K562 (cell line): ENCODE measurements around the gene NEURL1. TPM values are rescaled to one million over a fixed set of nuclear protein-coding genes. Genes with fewer than 3 reads are reported as not detected.
A peak's percentile ranks its signal among the peaks of the same experiment; 100 is the strongest.

Experiments
- ARID2 ChIP-seq: fragments of 450-650 bp; IDR thresholded peaks from 2 replicates; pipeline ENCODE4 v1.6.1; 2017; ENCODE audit warnings: antibody characterized with exemption, mild to moderate bottlenecking
- ATF2 ChIP-seq: sonication (generic); formaldehyde crosslinking; IDR thresholded peaks from 2 replicates; pipeline ENCODE4 v1.8.1; 2022; ENCODE audit warnings: missing genetic modification reagents
- BCOR ChIP-seq: fragments of 450-650 bp; IDR thresholded peaks from 2 replicates; pipeline ENCODE4 v1.6.1; 2016
- FOXJ2 ChIP-seq: fragments of 200-800 bp; sonication (Bioruptor generic); IDR thresholded peaks from 2 replicates; pipeline ENCODE4 v1.6.1; 2016; ENCODE audit warnings: missing genetic modification characterization, missing compliant biosample characterization
- FOXK2 ChIP-seq, 2 experiments: fragments of 450-650 bp; IDR thresholded peaks in 1 of 2; conservative IDR thresholded peaks in 1 of 2; 2 replicates each; pipeline ENCODE4 v1.6.1; 2016; ENCODE audit warnings: low read depth in 2 of 2, mild to moderate bottlenecking in 1 of 2
- KDM1A ChIP-seq, 2 experiments: fragments of 450-650 bp; IDR thresholded peaks; 2 replicates each; pipeline ENCODE4 v1.6.1; 2016; ENCODE audit warnings: mild to moderate bottlenecking in 2 of 2
- MAZ ChIP-seq, 2 experiments: fragments of 450-650 bp in 1 of 2; sonication (generic) in 1 of 2; formaldehyde crosslinking; IDR thresholded peaks in 1 of 2; conservative IDR thresholded peaks in 1 of 2; 2 replicates each; pipeline versions ENCODE4 v1.4.0 to v1.5.0; 2020; ENCODE audit warnings: mild to moderate bottlenecking in 1 of 2, missing genetic modification reagents in 1 of 2
- MYC ChIP-seq, 2 experiments: fragments of 250-450 bp in 1 of 2; sonication (Bioruptor Pico) in 1 of 2; IDR thresholded peaks; 2 replicates each; pipeline versions ENCODE4 v1.5.1 to v1.6.1; 2012 to 2021; ENCODE audit warnings: low read depth in 2 of 2, borderline replicate concordance in 1 of 2, improper control_type of control experiment in 1 of 2, low read length in 1 of 2, mild to moderate bottlenecking in 1 of 2, moderate library complexity in 1 of 2
- NFE2 ChIP-seq: IDR thresholded peaks from 2 replicates; pipeline ENCODE4 v1.6.1; 2014; ENCODE audit warnings: antibody characterized with exemption, low read depth
- SMARCA5 ChIP-seq: fragments of 450-650 bp; IDR thresholded peaks from 2 replicates; pipeline ENCODE4 v1.6.1; 2016
- SMC3 ChIP-seq: conservative IDR thresholded peaks from 2 replicates; pipeline ENCODE4 v1.6.1; 2011; ENCODE audit warnings: low read depth, low read length, improper control_type of control experiment; ENCODE audit not compliant: insufficient read depth
- TCFL5 ChIP-seq: fragments of 250-450 bp; sonication (Bioruptor Pico); conservative IDR thresholded peaks from 2 replicates; pipeline ENCODE4 v1.6.1; 2021; ENCODE audit warnings: mild to moderate bottlenecking, moderate library complexity, matching md5 sums
- XRCC5 ChIP-seq: fragments of 200-400 bp; formaldehyde crosslinking; IDR thresholded peaks from 2 replicates; pipeline ENCODE4 v1.6.1; 2017; ENCODE audit warnings: low read depth, mild to moderate bottlenecking, low read length
- ZNF24 ChIP-seq: fragments of 450-650 bp; IDR thresholded peaks from 2 replicates; pipeline ENCODE4 v1.6.1; 2016
- ZNF354B ChIP-seq: fragments of 250-450 bp; sonication (Bioruptor Pico); IDR thresholded peaks from 2 replicates; pipeline ENCODE4 v1.4.0; 2020
- ZNF395 ChIP-seq: fragments of 200-800 bp; sonication (Bioruptor generic); IDR thresholded peaks from 2 replicates; pipeline ENCODE4 v1.6.1; 2017; ENCODE audit warnings: missing genetic modification characterization, missing compliant biosample characterization
- ZNF398 ChIP-seq: fragments of 250-450 bp; sonication (Bioruptor Pico); IDR thresholded peaks from 2 replicates; pipeline ENCODE4 v1.8.0; 2021; ENCODE audit warnings: moderate library complexity, mild to moderate bottlenecking, inconsistent platforms
- polyA plus RNA-seq, 8 experiments: library from polyadenylated mRNA; depleted of rRNA in 4 of 8; stranded (reverse) in 5 of 8; unstranded in 3 of 8; fragments of >200 nt; fragmentation: Nextera tagmentation in 2 of 8; fragmentation: Illumina TruSeq in 1 of 8; extraction: Ambion mirVana in 2 of 8; extraction: Trizol in 1 of 8; gene quantifications; 2 replicates each; pipeline versions ENCODE4 v1.2.1 to v1.2.3, GENCODE V29; 2011 to 2014; ENCODE audit warnings: inconsistent platforms in 1 of 8, missing spikeins in 1 of 8
- total RNA-seq, 7 experiments: library from RNA; depleted of rRNA in 6 of 7; stranded (reverse); fragments of >200 nt in 6 of 7; fragmentation: Illumina TruSeq in 2 of 7; extraction: Trizol in 2 of 7; gene quantifications; 2 replicates each; pipeline versions ENCODE4 v1.2.1 to v1.2.3, GENCODE V29; 2011 to 2021; ENCODE audit warnings: low replicate concordance in 1 of 7
- TF ChIP-seq, protein P1 (sequence below): sonication (generic); formaldehyde crosslinking; IDR thresholded peaks from 2 replicates; pipeline ENCODE4 v1.5.0; 2020; ENCODE audit warnings: missing genetic modification reagents
- TF ChIP-seq, protein P2 (sequence below): fragments of 450-650 bp; IDR thresholded peaks from 2 replicates; pipeline ENCODE4 v1.6.1; 2016; ENCODE audit warnings: mild to moderate bottlenecking
- TF ChIP-seq, protein P3 (sequence below): fragments of 250-450 bp; sonication (Bioruptor Pico); IDR thresholded peaks from 2 replicates; pipeline ENCODE4 v1.8.0; 2021; ENCODE audit warnings: borderline replicate concordance, mild to moderate bottlenecking, moderate library complexity; ENCODE audit not compliant: poor library complexity, severe bottlenecking

Gene NEURL1
- total and polyA plus RNA-seq, 9 of the 15 experiments (the other 6 are each of a cell fraction or from before 2014, with no cell fraction given), result 0.01 to 0.45 (median 0.16) TPM; not detected in 5

GRCh38 chr10:103481974-103482531 is 11.5 kb upstream of the NEURL1 start (continued):
- peak; percentile 82; the same call in 1 of the 2 replicates for TF ChIP-seq ARID2
- TF ChIP-seq, protein P1, sequence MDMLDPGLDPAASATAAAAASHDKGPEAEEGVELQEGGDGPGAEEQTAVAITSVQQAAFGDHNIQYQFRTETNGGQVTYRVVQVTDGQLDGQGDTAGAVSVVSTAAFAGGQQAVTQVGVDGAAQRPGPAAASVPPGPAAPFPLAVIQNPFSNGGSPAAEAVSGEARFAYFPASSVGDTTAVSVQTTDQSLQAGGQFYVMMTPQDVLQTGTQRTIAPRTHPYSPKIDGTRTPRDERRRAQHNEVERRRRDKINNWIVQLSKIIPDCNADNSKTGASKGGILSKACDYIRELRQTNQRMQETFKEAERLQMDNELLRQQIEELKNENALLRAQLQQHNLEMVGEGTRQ, result no peak
- TF ChIP-seq BCOR, result no peak
- no peak for TF ChIP-seq MAZ (CRISPR knock-in tag; conservative IDR thresholded peaks at IDR 0.05 in 1 of 2, IDR thresholded peaks at IDR 0.05 in 1 of 2)
- TF ChIP-seq ZNF354B (CRISPR knock-in tag), result no peak
- no peak for TF ChIP-seq ATF2 (CRISPR knock-in tag)
- TF ChIP-seq FOXJ2 (tag), result no peak
- peak; percentile 34 to 60; a peak in 1 of 4 replicates for TF ChIP-seq FOXK2 (conservative IDR thresholded peaks at IDR 0.05 in 1 of 2, IDR thresholded peaks at IDR 0.05 in 1 of 2; ENCODE audit: low read depth in 2 of 2)
- TF ChIP-seq XRCC5, result no peak
- no peak for TF ChIP-seq TCFL5 (CRISPR knock-in tag)
- TF ChIP-seq, protein P2, sequence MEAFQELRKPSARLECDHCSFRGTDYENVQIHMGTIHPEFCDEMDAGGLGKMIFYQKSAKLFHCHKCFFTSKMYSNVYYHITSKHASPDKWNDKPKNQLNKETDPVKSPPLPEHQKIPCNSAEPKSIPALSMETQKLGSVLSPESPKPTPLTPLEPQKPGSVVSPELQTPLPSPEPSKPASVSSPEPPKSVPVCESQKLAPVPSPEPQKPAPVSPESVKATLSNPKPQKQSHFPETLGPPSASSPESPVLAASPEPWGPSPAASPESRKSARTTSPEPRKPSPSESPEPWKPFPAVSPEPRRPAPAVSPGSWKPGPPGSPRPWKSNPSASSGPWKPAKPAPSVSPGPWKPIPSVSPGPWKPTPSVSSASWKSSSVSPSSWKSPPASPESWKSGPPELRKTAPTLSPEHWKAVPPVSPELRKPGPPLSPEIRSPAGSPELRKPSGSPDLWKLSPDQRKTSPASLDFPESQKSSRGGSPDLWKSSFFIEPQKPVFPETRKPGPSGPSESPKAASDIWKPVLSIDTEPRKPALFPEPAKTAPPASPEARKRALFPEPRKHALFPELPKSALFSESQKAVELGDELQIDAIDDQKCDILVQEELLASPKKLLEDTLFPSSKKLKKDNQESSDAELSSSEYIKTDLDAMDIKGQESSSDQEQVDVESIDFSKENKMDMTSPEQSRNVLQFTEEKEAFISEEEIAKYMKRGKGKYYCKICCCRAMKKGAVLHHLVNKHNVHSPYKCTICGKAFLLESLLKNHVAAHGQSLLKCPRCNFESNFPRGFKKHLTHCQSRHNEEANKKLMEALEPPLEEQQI, result no peak
- no peak for TF ChIP-seq ZNF398
- 0 out of 2 replicates have a peak, but pooled peaks have one; percentile 11 for TF ChIP-seq SMC3
- TF ChIP-seq, protein P3, sequence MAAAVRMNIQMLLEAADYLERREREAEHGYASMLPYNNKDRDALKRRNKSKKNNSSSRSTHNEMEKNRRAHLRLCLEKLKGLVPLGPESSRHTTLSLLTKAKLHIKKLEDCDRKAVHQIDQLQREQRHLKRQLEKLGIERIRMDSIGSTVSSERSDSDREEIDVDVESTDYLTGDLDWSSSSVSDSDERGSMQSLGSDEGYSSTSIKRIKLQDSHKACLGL (CRISPR knock-in tag), result no peak
- TF ChIP-seq SMARCA5, result peak; percentile 43; the same call in 1 of the 2 replicates
- TF ChIP-seq MYC (IDR thresholded peaks at IDR 0.05; ENCODE audit: low read depth, low read length), result no peak
- no peak for TF ChIP-seq MYC (CRISPR knock-in tag; IDR thresholded peaks at IDR 0.05; ENCODE audit: borderline replicate concordance, low read depth)
- no peak for TF ChIP-seq ZNF24
- TF ChIP-seq NFE2, result no peak
- peak in 1 of 2 experiments; percentile 89; a peak in 2 of 4 replicates for TF ChIP-seq KDM1A (IDR thresholded peaks at IDR 0.05)
- TF ChIP-seq ZNF395 (CRISPR knock-in tag), result no peak
